NCI-H748 treated with DMSO at 0.1 percent for 48 hours (cell line): ENCODE data around the gene HOXC6.
"Not testable (repeated sequence)": the region's sequence is repeated elsewhere in the genome, so short reads cannot be mapped to it uniquely, and the experiment has no call there.

Experiments used
- DNase-seq: peaks from one replicate; lab custom pipeline; 2025; lab: John Stamatoyannopoulos, UW

HOXC6 gene

GRCh38 chr12:54055552-54055951 is 27.3 kb downstream of the HOXC6 start:
- DNase-seq = no peak

DNA sequence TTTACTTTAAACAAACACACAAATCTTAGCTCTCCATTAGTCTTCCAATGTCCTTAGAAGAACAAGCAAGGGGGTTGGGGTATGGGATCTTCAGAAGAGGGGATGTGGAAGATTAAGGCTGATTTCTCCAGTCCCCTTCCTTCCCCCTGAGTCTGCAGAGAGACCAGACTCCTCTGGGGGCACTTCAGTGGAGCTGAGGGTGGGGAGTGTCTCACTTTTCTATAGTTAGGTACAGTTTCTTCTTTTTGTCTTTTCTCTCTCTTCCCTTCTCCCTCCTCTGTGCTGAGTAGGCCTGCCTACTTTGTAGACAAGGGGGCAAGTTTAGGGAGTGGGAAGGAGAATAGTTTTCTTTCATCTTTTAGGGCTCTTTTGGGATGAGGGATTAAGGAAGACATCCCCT is 27.9 kb downstream of the HOXC6 start:
- DNase-seq = no peak

GRCh38 chr12:54058128-54058768 is 30.0 kb downstream of the HOXC6 start:
- no peak for DNase-seq

DNA sequence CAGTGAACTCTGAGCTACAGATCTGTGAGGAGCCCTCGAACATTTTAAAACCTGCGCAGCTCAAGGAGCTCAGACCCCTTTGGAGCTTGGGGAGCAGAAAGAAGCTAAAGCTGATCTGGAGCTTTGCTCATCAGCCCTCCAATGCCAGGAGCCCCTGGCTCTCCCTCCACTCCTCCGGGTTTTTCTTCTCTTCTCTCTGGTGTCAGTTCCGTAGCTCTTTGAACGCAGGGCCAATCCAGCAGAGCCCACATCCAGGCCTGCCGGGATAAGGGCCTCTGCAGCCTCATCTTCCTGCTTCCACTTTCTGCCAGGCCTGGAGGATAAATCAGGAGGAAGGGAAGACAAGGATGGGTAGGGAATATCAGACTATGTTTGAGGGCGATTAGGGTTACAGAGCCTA is 31.4 kb downstream of the HOXC6 start:
- no peak for DNase-seq

DNA sequence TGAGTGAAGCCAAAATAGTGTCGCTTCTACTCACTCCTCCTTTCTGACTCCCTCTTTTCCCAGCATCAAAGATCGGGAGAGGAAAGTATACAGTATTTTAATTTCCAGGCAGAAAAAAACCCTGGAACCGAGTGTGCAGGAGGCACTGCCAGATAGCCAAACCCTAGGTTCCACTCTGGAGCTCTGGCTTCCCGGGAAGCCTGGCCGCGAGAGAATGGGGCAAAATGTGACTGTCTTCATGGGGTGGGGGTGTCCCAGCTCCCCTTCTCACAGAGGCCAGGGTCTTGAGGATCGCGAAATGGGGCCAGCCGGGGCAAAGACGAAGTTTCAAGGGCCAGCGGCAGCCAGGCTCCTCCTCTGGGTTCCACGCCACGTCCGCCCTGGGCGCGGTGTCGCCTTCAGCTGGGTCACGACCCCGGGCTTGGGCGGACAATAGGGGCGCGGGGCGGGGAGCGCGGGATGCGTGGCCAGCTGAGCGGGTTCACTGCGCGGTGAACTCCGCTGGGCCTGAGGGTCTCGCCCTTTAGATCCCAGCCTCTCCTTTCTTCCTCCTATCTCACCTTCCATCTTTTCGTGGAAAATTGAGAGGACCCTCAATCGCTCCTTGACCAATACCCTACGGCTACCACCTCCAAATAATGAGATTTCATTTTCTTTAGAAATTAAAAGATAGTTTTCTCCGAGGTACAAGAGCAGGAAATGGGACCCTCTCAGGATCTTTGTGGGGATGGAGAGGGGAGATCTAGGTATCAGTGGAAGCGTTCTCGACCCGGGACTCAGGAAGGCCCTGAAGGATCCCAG is 32.1 kb downstream of the HOXC6 start:
- no peak for DNase-seq

GRCh38 chr12:54060975-54061778 is 32.9 kb downstream of the HOXC6 start:
- no peak for DNase-seq

DNA sequence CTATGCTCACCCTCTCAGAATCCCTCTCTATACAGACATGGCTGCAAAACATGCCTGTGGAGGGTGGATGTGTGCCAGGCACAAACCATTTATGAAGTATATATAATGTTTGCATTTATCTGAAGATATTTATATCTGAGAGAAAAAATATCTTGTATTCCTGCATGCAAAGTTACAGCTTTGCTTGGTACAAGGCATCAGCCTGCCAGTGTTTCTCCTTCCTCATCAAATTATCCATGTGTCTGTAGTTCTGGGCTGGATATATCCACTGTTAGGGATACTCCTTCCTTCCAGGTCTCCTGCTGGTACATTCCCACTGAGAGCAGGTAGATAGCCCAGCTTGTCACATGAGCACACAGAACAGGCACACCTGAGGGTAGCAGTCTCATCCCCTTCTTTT is 37.4 kb downstream of the HOXC6 start:
- DNase-seq = no peak

GRCh38 chr12:54066408-54066807 is 38.2 kb downstream of the HOXC6 start:
- no peak for DNase-seq

GRCh38 chr12:54068418-54069070 is 40.3 kb downstream of the HOXC6 start:
- no peak for DNase-seq

DNA sequence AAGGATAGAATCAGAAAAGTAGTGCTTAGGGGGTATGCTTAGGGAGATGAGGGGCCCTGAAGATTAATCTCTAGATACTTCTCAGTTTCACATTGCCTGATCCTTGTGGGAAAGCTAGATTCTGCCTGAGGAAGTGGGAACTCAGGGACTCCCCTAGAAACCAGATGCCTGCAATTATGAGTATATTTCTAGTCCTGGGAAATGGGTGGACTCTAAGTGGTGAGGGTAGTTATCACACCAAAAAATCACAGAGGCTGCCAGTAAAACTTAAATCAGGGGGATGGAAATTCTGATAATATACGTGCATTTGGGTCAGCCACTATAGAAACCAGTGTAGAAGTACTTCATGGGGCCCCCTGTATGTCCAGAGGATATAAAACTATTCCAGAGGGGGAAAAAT is 43.7 kb downstream of the HOXC6 start:
- DNase-seq = no peak

DNA sequence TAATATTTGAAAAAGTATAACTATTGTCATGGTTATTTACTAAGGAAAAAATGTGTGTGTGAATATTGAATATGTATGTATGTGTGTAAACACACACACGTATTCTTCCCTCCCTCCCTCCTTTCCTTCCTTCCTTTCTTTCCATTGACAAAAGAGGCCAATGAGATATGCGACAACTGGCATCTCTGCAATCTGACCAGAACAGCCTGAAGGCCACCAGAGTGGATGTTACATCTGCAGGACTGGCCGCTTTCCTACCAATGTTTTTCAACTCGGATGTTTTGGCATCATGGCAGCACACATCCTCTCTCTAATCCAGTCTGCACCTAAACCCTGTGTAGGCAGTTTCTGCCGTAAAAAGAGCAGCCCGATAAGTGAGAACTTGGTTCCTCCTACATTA is 46.1 kb downstream of the HOXC6 start:
- DNase-seq = no peak

- no peak for DNase-seq
These were observed 47.2 kb downstream of the HOXC6 start for GRCh38 chr12:54075409-54075808.

GRCh38 chr12:54075974-54076373 is 47.7 kb downstream of the HOXC6 start:
- DNase-seq = no peak

GRCh38 chr12:54077843-54078242 is 49.6 kb downstream of the HOXC6 start:
- not testable (repeated sequence) for DNase-seq

DNA sequence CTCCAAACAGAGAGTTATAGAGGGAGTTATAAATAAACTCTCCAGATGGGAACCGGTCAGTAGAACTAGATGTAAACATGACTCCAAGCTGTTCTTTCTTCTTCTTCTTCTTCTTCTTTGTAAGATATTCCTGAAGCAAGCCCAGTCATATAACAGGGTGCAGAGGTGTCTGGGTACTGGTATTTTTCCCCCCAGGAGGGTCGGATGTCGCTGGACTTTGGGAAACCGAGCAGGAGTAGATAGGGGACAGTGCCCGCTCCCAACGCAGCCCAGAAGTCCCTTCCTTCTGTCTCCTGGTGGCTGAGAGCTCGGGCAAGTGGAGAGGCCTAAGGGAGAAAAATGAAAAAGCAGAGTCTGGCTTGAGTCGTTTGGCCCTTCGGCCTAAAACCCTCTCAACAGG is 50.9 kb downstream of the HOXC6 start:
- DNase-seq = not testable (repeated sequence)
